ENCODE data around the gene GSK3B.

GSK3B gene

DNA sequence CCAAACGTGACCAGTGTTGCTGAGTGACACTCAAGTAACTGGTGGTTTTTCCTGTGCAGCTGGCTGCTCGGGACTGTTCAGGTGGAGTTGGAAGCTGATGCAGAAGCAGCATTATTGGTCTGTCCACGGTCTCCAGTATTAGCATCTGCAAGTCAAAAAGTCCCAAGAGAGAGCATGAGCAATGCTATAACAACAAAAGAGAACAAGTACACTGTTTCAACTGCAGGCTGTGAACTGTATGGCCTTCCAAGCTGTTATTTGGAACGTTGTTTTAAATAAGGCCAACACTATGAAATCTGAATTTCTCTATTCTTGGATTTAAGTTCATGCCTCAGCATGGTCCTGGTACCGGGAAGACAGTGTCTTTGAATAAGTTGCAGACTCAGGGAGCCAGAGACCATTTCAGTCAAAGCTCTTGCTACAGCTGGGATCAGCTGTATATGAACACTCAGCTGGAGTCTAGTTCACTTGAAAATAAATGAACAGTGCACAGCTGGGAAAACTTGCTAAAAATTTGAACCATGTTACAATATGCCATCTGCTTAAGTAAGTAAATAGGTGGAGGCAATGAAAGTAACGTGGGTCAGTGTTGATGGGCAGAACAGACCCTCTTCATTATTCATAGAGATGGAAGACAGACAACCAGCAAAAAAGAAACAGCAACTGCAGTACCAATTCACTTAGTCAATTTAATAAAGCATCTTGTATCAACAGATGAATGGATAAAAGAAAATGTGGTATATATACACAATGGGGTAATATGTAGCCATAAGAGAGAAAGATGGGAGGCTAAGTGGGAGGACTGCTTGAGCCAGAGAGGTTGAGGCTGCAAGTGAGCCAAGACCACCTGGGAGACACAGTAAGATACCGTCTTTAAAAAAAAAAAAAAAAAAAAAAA lies 267.3 kb downstream of the GSK3B start:
- Histone ChIP-seq H3K9ac (ENCODE audit: low read length in 5 of 5) (no peak overlapping the region), H3K27ac (ENCODE audit: low read depth, low read length) (no peak overlapping the region), H3K4me3 (ENCODE audit: low read depth in 1 of 5, low read length in 5 of 5) (no peak overlapping the region), H3K36me3 (ENCODE audit: control insufficient read depth in 5 of 5, insufficient read depth in 5 of 5, low read length in 5 of 5) (peaks cover 7 to 18% (median 12%) of the 10 kb centered on the region in 5 donors), H3K27me3 (ENCODE audit: control insufficient read depth in 5 of 5, insufficient read depth in 4 of 5, low read length in 5 of 5) (no peaks in the 10 kb centered on the region), H3K9me3 (ENCODE audit: control insufficient read depth in 5 of 5, low read length in 5 of 5) (no peaks in the 10 kb centered on the region), H3K4me1 (ENCODE audit: control insufficient read depth in 5 of 5, insufficient read depth in 5 of 5, low read length in 5 of 5) (no peaks in the 10 kb centered on the region)

DNA sequence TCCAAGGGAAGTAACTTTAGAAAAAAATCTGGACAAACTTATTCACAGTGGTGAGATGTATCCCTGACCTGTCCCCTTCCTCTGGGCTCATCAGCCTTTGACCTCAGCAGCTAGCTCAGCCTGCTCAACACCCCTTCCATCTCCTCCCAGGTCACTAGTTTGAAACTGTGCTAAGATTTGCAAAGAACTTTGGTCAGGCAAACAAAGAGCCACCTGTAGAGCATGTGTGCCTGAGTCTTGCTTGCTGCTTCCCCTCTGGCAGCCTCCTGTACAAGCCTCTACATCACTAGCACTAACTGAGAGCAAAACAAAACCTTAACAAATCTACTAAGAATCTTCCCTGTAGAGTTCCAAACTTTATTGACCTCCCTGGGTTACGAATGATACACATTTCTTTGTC lies 268.4 kb downstream of the GSK3B start:
- no peak overlapping the region for H3K27ac ChIP-seq (ENCODE audit: low read depth, low read length)
- H3K4me1 ChIP-seq (ENCODE audit: control insufficient read depth in 5 of 5, insufficient read depth in 5 of 5, low read length in 5 of 5), result no peaks in the 10 kb centered on the region
- H3K9me3 ChIP-seq (ENCODE audit: control insufficient read depth in 5 of 5, low read length in 5 of 5), result no peaks in the 10 kb centered on the region

DNA sequence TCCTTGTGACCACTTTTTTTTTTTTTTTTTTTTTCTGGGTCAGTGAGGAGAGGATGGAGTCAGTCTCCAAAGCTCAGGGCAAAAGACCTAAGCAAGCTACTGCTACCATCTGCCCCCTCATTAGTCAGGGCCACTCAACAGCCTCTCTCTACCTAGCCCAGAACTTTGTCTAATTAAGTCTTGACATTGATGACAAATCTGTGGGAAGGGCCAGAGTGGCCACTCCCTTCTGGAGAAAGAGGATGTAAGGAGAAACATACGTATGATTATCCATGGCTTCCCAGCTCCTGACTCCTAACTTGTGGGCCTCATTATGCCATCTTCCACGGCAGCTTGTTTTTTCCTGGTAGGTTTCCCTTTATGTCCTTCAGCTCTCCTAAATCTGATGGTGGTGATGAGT lies 274.4 kb downstream of the GSK3B start:
- H3K9ac ChIP-seq (ENCODE audit: low read length in 5 of 5), result no peak overlapping the region
- H3K27me3 ChIP-seq (ENCODE audit: control insufficient read depth in 5 of 5, insufficient read depth in 4 of 5, low read length in 5 of 5), result peaks cover 2 to 8% (median 6%) of the 10 kb centered on the region in 5 donors
- no peak overlapping the region for H3K27ac ChIP-seq (ENCODE audit: low read depth, low read length)
- H3K36me3 ChIP-seq (ENCODE audit: control insufficient read depth in 5 of 5, insufficient read depth in 5 of 5, low read length in 5 of 5), result peaks cover under 1 to 5% (median 2%) of the 10 kb centered on the region in 5 donors
- no peaks in the 10 kb centered on the region for H3K4me1 ChIP-seq (ENCODE audit: control insufficient read depth in 5 of 5, insufficient read depth in 5 of 5, low read length in 5 of 5)
- no peak overlapping the region for H3K4me3 ChIP-seq (ENCODE audit: low read depth in 1 of 5, low read length in 5 of 5)
- H3K9me3 ChIP-seq (ENCODE audit: control insufficient read depth in 5 of 5, low read length in 5 of 5), result no peaks in the 10 kb centered on the region

More for the DNA sequence above, 268.4 kb downstream of the GSK3B start:
- Histone ChIP-seq H3K4me3 (ENCODE audit: low read depth in 1 of 5, low read length in 5 of 5) (no peak overlapping the region), H3K9ac (ENCODE audit: low read length in 5 of 5) (no peak overlapping the region), H3K36me3 (ENCODE audit: control insufficient read depth in 5 of 5, insufficient read depth in 5 of 5, low read length in 5 of 5) (peaks cover 5 to 18% (median 12%) of the 10 kb centered on the region in 5 donors), H3K27me3 (ENCODE audit: control insufficient read depth in 5 of 5, insufficient read depth in 4 of 5, low read length in 5 of 5) (no peaks in the 10 kb centered on the region)

DNA sequence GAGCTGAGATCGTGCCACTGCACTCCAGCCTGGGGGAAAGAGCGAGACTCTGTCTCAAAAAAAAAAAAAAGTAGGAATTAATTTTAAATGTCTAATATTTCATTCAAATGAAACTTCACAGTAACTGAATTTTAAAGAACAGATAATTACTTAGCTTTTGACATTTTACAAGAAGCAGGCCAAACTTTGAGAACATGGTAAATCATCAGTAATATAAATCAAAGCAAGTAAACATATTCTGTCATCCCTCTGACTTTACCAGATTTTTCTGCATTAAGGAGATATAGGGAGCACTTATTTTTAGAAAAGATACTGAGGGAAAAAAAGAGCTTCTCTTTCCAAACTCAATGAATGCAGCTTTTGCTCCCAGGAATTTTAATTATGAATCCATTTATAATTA lies 275.3 kb downstream of the GSK3B start:
- Histone ChIP-seq H3K9me3 (ENCODE audit: control insufficient read depth in 5 of 5, low read length in 5 of 5) (no peaks in the 10 kb centered on the region), H3K27ac (ENCODE audit: low read depth, low read length) (no peak overlapping the region)

DNA sequence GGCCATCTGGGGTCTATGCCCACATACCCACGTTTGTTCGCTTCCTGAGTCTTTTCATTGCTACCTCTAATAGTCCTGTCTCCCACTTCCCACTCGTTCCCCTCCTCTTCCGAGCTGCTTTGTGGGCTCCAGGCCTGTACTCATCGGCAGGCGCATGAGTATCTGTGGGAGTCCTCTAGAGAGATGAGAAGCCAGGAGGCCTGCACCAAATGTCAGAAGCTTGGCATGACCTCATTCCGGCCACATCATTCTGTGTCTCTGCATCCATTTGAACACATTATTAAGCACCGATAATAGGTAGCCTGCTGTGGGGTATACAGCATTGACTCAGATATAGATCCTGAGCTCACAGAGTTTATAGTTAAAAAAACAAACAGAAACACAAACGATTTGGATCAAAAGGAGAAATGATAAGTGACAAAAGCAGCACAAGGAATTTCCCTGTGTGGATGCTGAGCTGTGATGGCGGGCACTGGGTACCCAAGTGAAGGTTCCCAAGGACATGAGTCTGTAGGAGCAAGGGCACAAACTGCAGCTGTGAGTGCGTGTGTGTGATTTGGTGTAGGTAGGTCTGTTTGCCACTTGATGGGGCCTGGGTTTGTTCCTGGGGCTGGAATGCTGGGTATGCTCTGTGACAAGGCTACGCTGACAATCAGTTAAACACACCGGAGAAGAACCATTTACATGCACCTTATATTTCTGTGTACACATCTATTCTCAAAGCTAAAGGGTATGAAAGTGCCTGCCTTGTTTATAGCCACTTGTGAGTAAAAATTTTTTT lies 276.5 kb downstream of the GSK3B start:
- Histone ChIP-seq H3K27ac (ENCODE audit: low read depth, low read length) (no peak overlapping the region), H3K4me1 (ENCODE audit: control insufficient read depth in 5 of 5, insufficient read depth in 5 of 5, low read length in 5 of 5) (no peaks in the 10 kb centered on the region), H3K9me3 (ENCODE audit: control insufficient read depth in 5 of 5, low read length in 5 of 5) (no peaks in the 10 kb centered on the region), H3K36me3 (ENCODE audit: control insufficient read depth in 5 of 5, insufficient read depth in 5 of 5, low read length in 5 of 5) (no peaks in the 10 kb centered on the region), H3K9ac (ENCODE audit: low read length in 5 of 5) (peak overlapping the region in 1 of 5 donors; percentile 11), H3K4me3 (ENCODE audit: low read depth in 1 of 5, low read length in 5 of 5) (no peak overlapping the region), H3K27me3 (ENCODE audit: control insufficient read depth in 5 of 5, insufficient read depth in 4 of 5, low read length in 5 of 5) (peaks cover 7 to 13% (median 8%) of the 10 kb centered on the region in 5 donors)

More for the DNA sequence above, 275.3 kb downstream of the GSK3B start:
- Histone ChIP-seq H3K4me1 (ENCODE audit: control insufficient read depth in 5 of 5, insufficient read depth in 5 of 5, low read length in 5 of 5) (no peaks in the 10 kb centered on the region), H3K4me3 (ENCODE audit: low read depth in 1 of 5, low read length in 5 of 5) (no peak overlapping the region), H3K9ac (ENCODE audit: low read length in 5 of 5) (no peak overlapping the region), H3K36me3 (ENCODE audit: control insufficient read depth in 5 of 5, insufficient read depth in 5 of 5, low read length in 5 of 5) (peaks cover 0 to 3% (median 0%) of the 10 kb centered on the region in 5 donors), H3K27me3 (ENCODE audit: control insufficient read depth in 5 of 5, insufficient read depth in 4 of 5, low read length in 5 of 5) (peaks cover 5 to 9% (median 8%) of the 10 kb centered on the region in 5 donors)

DNA sequence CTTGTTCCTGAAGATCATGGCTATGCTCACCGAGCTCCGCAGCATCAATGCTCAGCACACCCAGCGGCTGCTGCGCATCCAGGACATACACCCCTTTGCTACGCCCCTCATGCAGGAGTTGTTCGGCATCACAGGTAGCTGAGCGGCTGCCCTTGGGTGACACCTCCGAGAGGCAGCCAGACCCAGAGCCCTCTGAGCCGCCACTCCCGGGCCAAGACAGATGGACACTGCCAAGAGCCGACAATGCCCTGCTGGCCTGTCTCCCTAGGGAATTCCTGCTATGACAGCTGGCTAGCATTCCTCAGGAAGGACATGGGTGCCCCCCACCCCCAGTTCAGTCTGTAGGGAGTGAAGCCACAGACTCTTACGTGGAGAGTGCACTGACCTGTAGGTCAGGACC lies 277.2 kb downstream of the GSK3B start:
- no peak overlapping the region for H3K9ac ChIP-seq (ENCODE audit: low read length in 5 of 5)
- no peaks in the 10 kb centered on the region for H3K9me3 ChIP-seq (ENCODE audit: control insufficient read depth in 5 of 5, low read length in 5 of 5)
- peaks cover 7 to 13% (median 8%) of the 10 kb centered on the region in 5 donors for H3K27me3 ChIP-seq (ENCODE audit: control insufficient read depth in 5 of 5, insufficient read depth in 4 of 5, low read length in 5 of 5)
- no peaks in the 10 kb centered on the region for H3K4me1 ChIP-seq (ENCODE audit: control insufficient read depth in 5 of 5, insufficient read depth in 5 of 5, low read length in 5 of 5)
- no peak overlapping the region for H3K27ac ChIP-seq (ENCODE audit: low read depth, low read length)
- H3K4me3 ChIP-seq (ENCODE audit: low read depth in 1 of 5, low read length in 5 of 5), result no peak overlapping the region
- no peaks in the 10 kb centered on the region for H3K36me3 ChIP-seq (ENCODE audit: control insufficient read depth in 5 of 5, insufficient read depth in 5 of 5, low read length in 5 of 5)

DNA sequence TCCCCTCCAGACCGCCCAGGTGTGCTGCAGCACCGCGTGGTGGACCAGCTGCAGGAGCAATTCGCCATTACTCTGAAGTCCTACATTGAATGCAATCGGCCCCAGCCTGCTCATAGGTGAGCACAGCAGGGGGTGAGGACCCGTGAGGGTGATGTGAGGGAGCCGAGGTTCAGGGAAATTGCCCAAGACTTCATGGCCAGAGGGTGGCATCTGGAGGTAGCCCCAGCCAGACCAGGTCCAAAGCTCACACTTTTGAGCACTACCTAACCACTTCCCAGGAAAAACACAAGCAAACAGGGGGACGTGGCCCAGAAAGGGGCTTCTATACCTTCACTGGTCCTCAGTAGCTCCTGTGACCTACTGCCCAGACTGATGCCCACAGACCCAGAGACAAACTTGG lies 278.5 kb downstream of the GSK3B start:
- Histone ChIP-seq H3K36me3 (ENCODE audit: control insufficient read depth in 5 of 5, insufficient read depth in 5 of 5, low read length in 5 of 5) (no peaks in the 10 kb centered on the region), H3K4me3 (ENCODE audit: low read depth in 1 of 5, low read length in 5 of 5) (no peak overlapping the region), H3K4me1 (ENCODE audit: control insufficient read depth in 5 of 5, insufficient read depth in 5 of 5, low read length in 5 of 5) (no peaks in the 10 kb centered on the region), H3K9me3 (ENCODE audit: control insufficient read depth in 5 of 5, low read length in 5 of 5) (no peaks in the 10 kb centered on the region), H3K9ac (ENCODE audit: low read length in 5 of 5) (no peak overlapping the region), H3K27ac (ENCODE audit: low read depth, low read length) (no peak overlapping the region), H3K27me3 (ENCODE audit: control insufficient read depth in 5 of 5, insufficient read depth in 4 of 5, low read length in 5 of 5) (peaks cover 7 to 17% (median 8%) of the 10 kb centered on the region in 5 donors)

DNA sequence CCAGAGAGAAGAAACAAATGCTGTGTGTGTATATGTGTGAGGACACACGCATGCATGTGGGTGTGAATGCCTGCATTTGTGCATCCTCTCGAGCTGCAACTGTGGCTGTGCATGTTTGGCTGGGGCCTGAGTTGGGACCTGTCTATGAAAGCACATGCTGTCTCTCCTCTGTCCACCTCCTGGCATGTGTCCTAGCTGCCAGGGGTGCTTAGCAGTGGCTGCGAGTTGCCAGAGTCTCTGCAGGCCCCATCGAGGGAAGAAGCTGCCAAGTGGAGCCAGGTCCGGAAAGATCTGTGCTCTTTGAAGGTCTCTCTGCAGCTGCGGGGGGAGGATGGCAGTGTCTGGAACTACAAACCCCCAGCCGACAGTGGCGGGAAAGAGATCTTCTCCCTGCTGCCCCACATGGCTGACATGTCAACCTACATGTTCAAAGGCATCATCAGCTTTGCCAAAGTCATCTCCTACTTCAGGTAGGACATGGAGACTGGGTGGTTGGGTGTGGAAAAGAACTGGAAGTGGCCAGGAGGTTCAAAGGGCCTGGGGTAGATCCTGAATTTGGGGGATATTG lies 281.7 kb downstream of the GSK3B start:
- Histone ChIP-seq H3K4me1 (ENCODE audit: control insufficient read depth in 5 of 5, insufficient read depth in 5 of 5, low read length in 5 of 5) (peaks cover 0 to 11% (median 10%) of the 10 kb centered on the region in 5 donors), H3K4me3 (ENCODE audit: low read depth in 1 of 5, low read length in 5 of 5) (no peak overlapping the region), H3K9me3 (ENCODE audit: control insufficient read depth in 5 of 5, low read length in 5 of 5) (no peaks in the 10 kb centered on the region), H3K27ac (ENCODE audit: low read depth, low read length) (no peak overlapping the region), H3K9ac (ENCODE audit: low read length in 5 of 5) (no peak overlapping the region), H3K27me3 (ENCODE audit: control insufficient read depth in 5 of 5, insufficient read depth in 4 of 5, low read length in 5 of 5) (peaks cover 7 to 17% (median 8%) of the 10 kb centered on the region in 5 donors), H3K36me3 (ENCODE audit: control insufficient read depth in 5 of 5, insufficient read depth in 5 of 5, low read length in 5 of 5) (no peaks in the 10 kb centered on the region)

DNA sequence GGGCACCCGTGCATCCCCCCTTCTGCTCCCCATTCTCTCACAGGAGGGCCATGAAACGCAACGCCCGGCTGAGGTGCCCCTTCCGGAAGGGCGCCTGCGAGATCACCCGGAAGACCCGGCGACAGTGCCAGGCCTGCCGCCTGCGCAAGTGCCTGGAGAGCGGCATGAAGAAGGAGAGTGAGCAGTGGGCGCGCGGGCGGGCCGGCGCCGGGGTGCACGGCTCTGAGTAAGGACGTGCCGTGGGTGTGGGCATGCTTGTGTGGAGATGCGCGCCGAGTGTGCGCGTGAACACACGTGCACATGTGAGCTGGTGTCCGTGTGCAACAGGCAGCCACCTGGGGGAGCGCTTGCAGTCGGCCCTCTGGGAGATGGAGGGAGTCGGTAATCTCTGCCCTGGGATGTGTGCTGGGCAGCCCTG lies 284.2 kb downstream of the GSK3B start:
- Histone ChIP-seq H3K27me3 (ENCODE audit: control insufficient read depth in 5 of 5, insufficient read depth in 4 of 5, low read length in 5 of 5) (peaks cover 0 to 13% (median 5%) of the 10 kb centered on the region in 5 donors), H3K27ac (ENCODE audit: low read depth, low read length) (no peak overlapping the region), H3K4me1 (ENCODE audit: control insufficient read depth in 5 of 5, insufficient read depth in 5 of 5, low read length in 5 of 5) (peaks cover 0 to 11% (median 10%) of the 10 kb centered on the region in 5 donors), H3K4me3 (ENCODE audit: low read depth in 1 of 5, low read length in 5 of 5) (peak overlapping the region; percentile 36 to 70 (median 62)), H3K36me3 (ENCODE audit: control insufficient read depth in 5 of 5, insufficient read depth in 5 of 5, low read length in 5 of 5) (no peaks in the 10 kb centered on the region), H3K9ac (ENCODE audit: low read length in 5 of 5) (peak overlapping the region in 4 of 5 donors; percentile 45 to 58 (median 52)), H3K9me3 (ENCODE audit: control insufficient read depth in 5 of 5, low read length in 5 of 5) (no peaks in the 10 kb centered on the region)

Data from subcutaneous abdominal adipose tissue (tissue), 5 donors.